ENCODE measurements around the gene EDRF1. TPM values are rescaled to one million over a fixed set of nuclear protein-coding genes. Genes with fewer than 3 reads are reported as not detected.

The EDRF1 gene
- total and polyA plus RNA-seq, 10 of the 15 experiments (the other 5 are each of a cell fraction or from before 2014, with no cell fraction given) = 16.8 to 99.7 (median 42.9) TPM

GRCh38 chr10:125747417-125747816 lies 27.9 kb downstream of the EDRF1 start (continued):
- TF ChIP-seq USF1 (IDR thresholded peaks at IDR 0.05; ENCODE audit: borderline replicate concordance, extremely low read length, insufficient read depth, low read depth, low read length) (no peak), CEBPB (IDR thresholded peaks at IDR 0.05; ENCODE audit: borderline replicate concordance in 1 of 2, low read depth in 2 of 2, low read length in 2 of 2) (no peak), STAT3 (IDR thresholded peaks at IDR 0.05; ENCODE audit: low read depth, low read length) (no peak), PAX8 (IDR thresholded peaks at IDR 0.05) (no peak)

- FAIRE-seq (no peak), DNase-seq (ENCODE audit: low read depth, low spot score) (no peak), ATAC-seq (no peak)
- Histone ChIP-seq H3K4me3 (no peak overlapping the region), H2AFZ (ENCODE audit: control insufficient read depth, low read depth, low read length) (no peak overlapping the region), H3K9ac (ENCODE audit: control insufficient read depth, insufficient read depth, low read length) (no peak overlapping the region), H3K9me3 (replicated peaks; ENCODE audit: control insufficient read depth, insufficient read depth, low read length) (no peaks in the 10 kb centered on the region), H3K79me2 (ENCODE audit: control insufficient read depth, insufficient read depth, low read length) (no peaks in the 10 kb centered on the region), H4K20me1 (ENCODE audit: control insufficient read depth, insufficient read depth) (no peaks in the 10 kb centered on the region; the same call in 1 of the 2 replicates), H3K4me1 (ENCODE audit: control insufficient read depth, insufficient read depth, low read length) (no peaks in the 10 kb centered on the region), H3K27me3 (replicated peaks in 1 of 2; ENCODE audit: control insufficient read depth in 2 of 2, insufficient read depth in 2 of 2, low read length in 1 of 2) (no peaks in the 10 kb centered on the region), H3K36me3 (ENCODE audit: control insufficient read depth in 2 of 2, insufficient read depth in 2 of 2, low read length in 1 of 2) (peaks cover 12 to 61% of the 10 kb centered on the region in 2 experiments), H3K4me2 (ENCODE audit: control insufficient read depth, insufficient read depth) (no peak overlapping the region), H3K27ac (ENCODE audit: control insufficient read depth, insufficient read depth) (no peak overlapping the region)
- intact Hi-C loops (cut with micrococcal nuclease; ENCODE audit: unreplicated experiment) = no loop called here
- ChIA-PET RAD21 (ENCODE audit: unreplicated experiment) (no interaction called here), SMC1A (ENCODE audit: uncharacterized antibody, unreplicated experiment) (interaction anchor here (1.7 kb wide), 1 partner anchor 9 kb away, joined by 4 read pairs; no protein-coding TSS in a partner anchor), POLR2A (no interaction called here), CTCF (interaction anchor here (0.9 to 1.1 kb wide), 4 partner anchors 9 to 58 kb away, joined by 3 to 4 read pairs (median 4); no protein-coding TSS in a partner anchor)
- in situ Hi-C loops (cut with MboI) = no loop called here
- BruUV-seq (replicated peaks) = no TSS peak
- WGBS (ENCODE audit: insufficient coverage, insufficient replicate concordance, low lambda C conversion rate, missing lambda C conversion rate) = 85% methylated on average over 5 of the region's 5 CpGs
- TF ChIP-seq CTCF (IDR thresholded peaks at IDR 0.05 in 2 of 3, conservative IDR thresholded peaks at IDR 0.05 in 1 of 3; ENCODE audit: control insufficient read depth in 2 of 3, extremely low read depth in 1 of 3, insufficient read depth in 1 of 3, low read depth in 3 of 3, low read length in 3 of 3) (no peak), POLR2A (IDR thresholded peaks at IDR 0.05; ENCODE audit: low read depth, low read length) (no peak), BACH1 (IDR thresholded peaks at IDR 0.05; ENCODE audit: borderline replicate concordance) (no peak), RCOR1 (conservative IDR thresholded peaks at IDR 0.05; ENCODE audit: low read depth, low read length) (no peak), HDGF (IDR thresholded peaks at IDR 0.05) (no peak), ELK1 (IDR thresholded peaks at IDR 0.05; ENCODE audit: low read depth, low read length) (no peak), ZBED1 (IDR thresholded peaks at IDR 0.05; ENCODE audit: borderline replicate concordance) (no peak), SMAD5 (IDR thresholded peaks at IDR 0.05; ENCODE audit: low read depth) (no peak), PBX3 (IDR thresholded peaks at IDR 0.05; ENCODE audit: insufficient replicate concordance, low read depth, low read length) (no peak), SRF (IDR thresholded peaks at IDR 0.05; ENCODE audit: low read depth in 2 of 2, low read length in 2 of 2) (no peak), ASH2L (IDR thresholded peaks at IDR 0.05; ENCODE audit: borderline replicate concordance, low read depth) (no peak), ATF3 (IDR thresholded peaks at IDR 0.05; ENCODE audit: borderline replicate concordance, extremely low read depth, low read depth, low read length) (no peak), CREB1 (IDR thresholded peaks at IDR 0.05; ENCODE audit: low read depth) (no peak)
These were observed 36.7 kb downstream of the EDRF1 start for GRCh38 chr10:125756196-125756595.

Measured in GM12878 (cell line).